PC-9 (cell line): Measurements from ENCODE around the gene B4GALNT3.

Source experiments
- CTCF ChIP-seq: fragments of 200-600 bp; sonication (generic); conservative IDR thresholded peaks from 2 replicates; pipeline ENCODE4 v1.6.1; 2017; ENCODE audit warnings: mixed run types, antibody characterized with exemption, mild to moderate bottlenecking, moderate library complexity
- EZH2 ChIP-seq: fragments of 200-600 bp; sonication (generic); IDR thresholded peaks from 2 replicates; pipeline ENCODE4 v1.8.0; 2017; ENCODE audit warnings: antibody characterized with exemption, low read depth

GRCh38 chr12:464484-465267 lies 4.9 kb downstream of the B4GALNT3 start:
- TF ChIP-seq CTCF: no peak
- TF ChIP-seq EZH2: no peak
